Smooth muscle cell (in vitro differentiated cells): ENCODE results near the gene ZBTB2. TPM values are rescaled to one million over a fixed set of nuclear protein-coding genes. Genes with fewer than 3 reads are reported as not detected.
A peak's percentile ranks its signal among the peaks of the same experiment; 100 is the strongest.

ENCODE experiments used
- DNase-seq: peaks from one replicate; lab custom pipeline; 2025; ENCODE audit not compliant: unreplicated experiment; lab: John Stamatoyannopoulos, UW
- H2AFZ ChIP-seq: fragments of 200-600 bp; sonication (generic); 2 replicates; pipeline ENCODE4 v1.6.0; 2016; ENCODE audit warnings: antibody characterized with exemption, low read depth, mild to moderate bottlenecking
- H3F3A ChIP-seq: fragments of 200-600 bp; sonication (generic); 2 replicates; pipeline ENCODE4 v1.6.0; 2017; ENCODE audit warnings: antibody characterized with exemption, low read depth
- H3K27ac ChIP-seq: fragments of 200-600 bp; sonication (generic); 2 replicates; pipeline ENCODE4 v1.5.1; 2016; ENCODE audit warnings: low read depth, mild to moderate bottlenecking
- H3K27me3 ChIP-seq: fragments of 200-600 bp; sonication (generic); 2 replicates; pipeline ENCODE4 v1.6.1; 2016; ENCODE audit warnings: low read depth, mild to moderate bottlenecking
- H3K36me3 ChIP-seq: fragments of 200-600 bp; sonication (generic); 2 replicates; pipeline ENCODE4 v1.5.1; 2016; ENCODE audit warnings: low read depth
- H3K4me1 ChIP-seq: fragments of 200-600 bp; sonication (generic); 2 replicates; pipeline ENCODE4 v1.5.1; 2016; ENCODE audit warnings: low read depth
- H3K4me2 ChIP-seq: fragments of 200-600 bp; sonication (generic); 2 replicates; pipeline ENCODE4 v1.6.0; 2016; ENCODE audit warnings: mild to moderate bottlenecking
- H3K4me3 ChIP-seq: fragments of 200-600 bp; sonication (generic); 2 replicates; pipeline ENCODE4 v1.5.1; 2016; ENCODE audit warnings: mild to moderate bottlenecking
- H3K79me2 ChIP-seq: fragments of 200-600 bp; sonication (generic); 2 replicates; pipeline ENCODE4 v1.6.0; 2016; ENCODE audit warnings: low read depth, mild to moderate bottlenecking
- H3K9ac ChIP-seq: fragments of 200-600 bp; sonication (generic); 2 replicates; pipeline ENCODE4 v1.6.0; 2016; ENCODE audit warnings: low read depth
- H3K9me3 ChIP-seq: fragments of 200-600 bp; sonication (generic); replicated peaks from 2 replicates; pipeline ENCODE4 v1.5.1; 2016; ENCODE audit warnings: low read depth
- H4K20me1 ChIP-seq: fragments of 200-600 bp; sonication (generic); 2 replicates; pipeline ENCODE4 v1.6.0; 2016; ENCODE audit warnings: low read depth
- WGBS: methylation state at CpG from one replicate; pipeline ENCODE4 v1.1.7; 2016; ENCODE audit warnings: low lambda C conversion rate; 5-methylcytosine and 5-hydroxymethylcytosine counted together
- polyA plus RNA-seq: library from polyadenylated mRNA; unstranded; fragments of >200 nt; fragmentation: Nextera tagmentation; extraction: Ambion mirVana; gene quantifications from 2 replicates; pipeline ENCODE4 v1.2.1, GENCODE V29; 2016
- total RNA-seq: library from RNA; depleted of rRNA; stranded (reverse); fragments of >200 nt; gene quantifications from 2 replicates; pipeline ENCODE4 v1.2.3, GENCODE V29; 2014
- TF ChIP-seq, protein P1 (sequence below): fragments of 200-600 bp; sonication (generic); IDR thresholded peaks from 2 replicates; pipeline ENCODE4 v1.5.1; 2017; ENCODE audit warnings: borderline replicate concordance, mild to moderate bottlenecking, antibody characterized with exemption; ENCODE audit not compliant: insufficient read depth, poor library complexity, severe bottlenecking

ZBTB2 gene
- total and polyA plus RNA-seq, 2 experiments from 2014 or later: 7.1 to 10.7 TPM

DNA sequence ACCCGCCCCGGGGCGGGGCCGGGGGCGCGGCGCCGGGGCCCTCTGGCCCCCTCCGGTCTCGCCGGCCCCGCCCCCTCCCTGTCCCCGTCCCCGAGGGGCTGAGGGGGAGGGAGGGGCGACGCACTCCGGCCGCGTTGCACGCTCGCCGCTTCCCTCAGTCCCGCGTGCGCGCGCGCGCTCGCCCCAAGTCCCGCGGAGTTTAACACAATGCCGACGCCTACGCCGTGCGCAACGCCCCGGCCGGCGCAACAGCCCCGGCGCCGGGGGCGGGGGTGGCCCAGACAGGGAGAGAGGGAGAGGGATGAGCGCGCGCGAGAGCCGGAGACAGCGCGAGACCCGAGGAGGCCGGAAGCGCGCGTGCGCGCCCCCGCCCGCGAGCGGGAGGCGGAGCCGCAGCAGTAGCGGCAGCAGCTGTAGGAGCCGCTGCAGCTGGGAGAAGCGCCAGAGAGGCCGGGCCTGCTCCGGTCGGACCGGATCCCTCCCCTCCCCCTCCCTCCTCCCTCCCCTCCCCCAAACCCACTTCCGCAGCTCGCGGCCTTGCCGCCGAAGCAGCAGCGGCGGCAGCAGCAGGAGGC lies 996 bp downstream of the ZBTB2 start:
- peaks cover 37% of the 10 kb centered on the region for H4K20me1 ChIP-seq
- no peak overlapping the region for H2AFZ ChIP-seq
- TF ChIP-seq, protein P1, sequence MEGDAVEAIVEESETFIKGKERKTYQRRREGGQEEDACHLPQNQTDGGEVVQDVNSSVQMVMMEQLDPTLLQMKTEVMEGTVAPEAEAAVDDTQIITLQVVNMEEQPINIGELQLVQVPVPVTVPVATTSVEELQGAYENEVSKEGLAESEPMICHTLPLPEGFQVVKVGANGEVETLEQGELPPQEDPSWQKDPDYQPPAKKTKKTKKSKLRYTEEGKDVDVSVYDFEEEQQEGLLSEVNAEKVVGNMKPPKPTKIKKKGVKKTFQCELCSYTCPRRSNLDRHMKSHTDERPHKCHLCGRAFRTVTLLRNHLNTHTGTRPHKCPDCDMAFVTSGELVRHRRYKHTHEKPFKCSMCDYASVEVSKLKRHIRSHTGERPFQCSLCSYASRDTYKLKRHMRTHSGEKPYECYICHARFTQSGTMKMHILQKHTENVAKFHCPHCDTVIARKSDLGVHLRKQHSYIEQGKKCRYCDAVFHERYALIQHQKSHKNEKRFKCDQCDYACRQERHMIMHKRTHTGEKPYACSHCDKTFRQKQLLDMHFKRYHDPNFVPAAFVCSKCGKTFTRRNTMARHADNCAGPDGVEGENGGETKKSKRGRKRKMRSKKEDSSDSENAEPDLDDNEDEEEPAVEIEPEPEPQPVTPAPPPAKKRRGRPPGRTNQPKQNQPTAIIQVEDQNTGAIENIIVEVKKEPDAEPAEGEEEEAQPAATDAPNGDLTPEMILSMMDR: no peak
- H3K9me3 ChIP-seq: no peaks in the 10 kb centered on the region
- peaks cover 27% of the 10 kb centered on the region for H3K4me1 ChIP-seq
- no peaks in the 10 kb centered on the region for H3K36me3 ChIP-seq
- peak; percentile 91 for DNase-seq
- peak overlapping the region; percentile 95 for H3K4me3 ChIP-seq
- H3K27me3 ChIP-seq: no peaks in the 10 kb centered on the region
- H3K4me2 ChIP-seq: peak overlapping the region; percentile 97
- whole genome bisulfite sequencing: 0% methylated on average over 38 of the region's 79 CpGs
- H3K9ac ChIP-seq: peak overlapping the region; percentile 98
- peak overlapping the region; percentile 98 for H3K27ac ChIP-seq
- H3F3A ChIP-seq: peaks cover 33% of the 10 kb centered on the region
- H3K79me2 ChIP-seq: peaks cover 72% of the 10 kb centered on the region

DNA sequence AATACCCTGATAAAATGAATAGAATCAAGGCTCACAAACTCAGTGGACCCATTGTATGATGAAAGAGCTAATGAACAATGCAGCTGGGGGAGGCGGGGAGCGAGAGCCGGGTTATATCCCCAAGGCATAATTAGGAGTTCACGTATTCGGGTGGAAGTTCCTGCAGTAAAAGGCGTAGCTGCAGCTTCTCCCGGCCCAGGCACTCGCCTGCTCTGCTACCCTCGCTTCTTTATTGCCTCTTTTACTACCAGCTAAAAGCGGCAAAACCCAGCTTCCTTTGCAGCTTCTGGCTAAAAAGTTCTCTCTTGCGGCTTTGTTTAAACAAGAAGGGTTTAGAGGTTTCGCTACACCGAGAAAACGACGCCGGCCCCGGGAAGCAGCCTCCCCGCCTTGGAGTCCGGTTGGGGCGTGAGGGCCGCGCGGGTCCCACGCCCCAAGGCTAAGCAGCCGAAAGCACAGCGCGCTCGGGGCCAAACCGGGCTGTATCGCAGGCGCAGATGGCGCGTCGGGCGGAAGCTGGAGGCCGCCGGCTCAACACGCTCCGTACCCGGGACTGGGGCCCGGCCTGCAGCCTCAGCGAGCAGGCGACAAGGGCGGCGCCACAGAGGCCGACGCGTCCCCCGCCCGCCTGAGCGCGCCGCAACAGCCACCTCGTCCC lies 1.6 kb downstream of the ZBTB2 start:
- H3K27ac ChIP-seq: peak overlapping the region; percentile 98
- H3K4me3 ChIP-seq: peak overlapping the region; percentile 95
- peak overlapping the region; percentile 87 for H3K9ac ChIP-seq
- no peaks in the 10 kb centered on the region for H3K9me3 ChIP-seq
- H3K27me3 ChIP-seq: no peaks in the 10 kb centered on the region
- peaks cover 31% of the 10 kb centered on the region for H4K20me1 ChIP-seq
- H3K36me3 ChIP-seq: no peaks in the 10 kb centered on the region
- DNase-seq: no peak
- H3F3A ChIP-seq: peaks cover 33% of the 10 kb centered on the region
- peaks cover 27% of the 10 kb centered on the region for H3K4me1 ChIP-seq
- peaks cover 72% of the 10 kb centered on the region for H3K79me2 ChIP-seq
- TF ChIP-seq, protein P1: no peak
- H3K4me2 ChIP-seq: peak overlapping the region; percentile 97
- H2AFZ ChIP-seq: peak overlapping the region; percentile 85
- WGBS: 1% methylated on average over 39 of the region's 54 CpGs

DNA sequence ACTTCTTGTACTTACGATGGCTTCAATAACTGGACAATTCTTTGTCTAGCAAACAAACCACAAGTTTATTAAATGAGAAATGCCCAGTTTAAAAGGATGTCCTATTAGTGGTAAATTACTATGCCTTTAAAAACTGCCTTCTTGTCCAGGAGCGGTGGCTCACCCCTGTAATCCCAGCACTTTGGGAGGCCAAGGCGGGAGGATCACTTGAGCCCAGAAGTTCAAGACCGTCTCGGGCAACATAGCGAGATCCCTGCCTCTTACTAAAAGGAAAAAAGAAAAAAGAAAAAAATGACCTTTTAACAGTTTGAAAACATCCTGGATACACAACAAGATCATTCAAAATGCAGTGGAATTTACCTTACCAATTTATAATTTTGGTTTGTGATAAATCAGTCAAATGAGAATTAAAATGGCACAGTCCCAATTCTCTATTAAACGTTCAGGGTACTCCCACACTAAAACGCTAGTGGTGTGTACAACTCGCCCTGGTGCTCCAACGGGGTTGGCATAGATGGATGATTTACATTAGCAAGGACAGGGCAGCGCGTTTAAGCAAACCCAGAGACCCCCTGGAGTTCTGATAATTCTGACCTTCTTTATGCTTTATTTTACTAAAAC lies 2.3 kb downstream of the ZBTB2 start:
- Histone ChIP-seq H3K9ac (peak overlapping the region; percentile 87), H3K4me1 (peaks cover 27% of the 10 kb centered on the region), H3K79me2 (peaks cover 72% of the 10 kb centered on the region), H2AFZ (peak overlapping the region; percentile 85), H3K36me3 (peaks cover under 1% of the 10 kb centered on the region), H3K4me3 (peak overlapping the region; percentile 95), H3K4me2 (peak overlapping the region; percentile 97), H3F3A (peaks cover 33% of the 10 kb centered on the region), H3K9me3 (no peaks in the 10 kb centered on the region), H3K27me3 (no peaks in the 10 kb centered on the region), H3K27ac (peak overlapping the region; percentile 98), H4K20me1 (peaks cover 25% of the 10 kb centered on the region)
- TF ChIP-seq, protein P1: no peak
- 39% methylated on average over 12 of the region's 12 CpGs for WGBS
- DNase-seq: no peak
